Upper lobe of left lung (tissue), 4 donors: ENCODE results near the gene MED12.

Experiments used
- CTCF ChIP-seq, 6 experiments: fragments of 450-650 bp in 4 of 6; fragments of 200-600 bp in 2 of 6; sonication (generic) in 2 of 6; IDR thresholded peaks; one replicate each; pipeline ENCODE4 v1.5.1; 2016 to 2019; ENCODE audit warnings: antibody characterized with exemption in 6 of 6
- EP300 ChIP-seq, 4 donors: sonication (generic); formaldehyde crosslinking; IDR thresholded peaks; one replicate each; pipeline ENCODE4 v1.5.1; 2017; ENCODE audit warnings: antibody characterized with exemption in 4 of 4, control low read depth in 2 of 4
- POLR2A ChIP-seq, 4 donors: fragments of 450-650 bp; IDR thresholded peaks; one replicate each; pipeline ENCODE4 v1.5.1; 2016 to 2017; ENCODE audit warnings: antibody characterized with exemption in 4 of 4, mild to moderate bottlenecking in 2 of 4
- POLR2AphosphoS5 ChIP-seq, 2 donors: sonication (generic); formaldehyde crosslinking; IDR thresholded peaks; one replicate each; pipeline ENCODE4 v1.5.1; 2017; ENCODE audit warnings: antibody characterized with exemption in 2 of 2

- no peak for TF ChIP-seq EP300 (IDR thresholded peaks at IDR 0.05)
- no peak for TF ChIP-seq CTCF (IDR thresholded peaks at IDR 0.05)
- no peak for TF ChIP-seq POLR2AphosphoS5 (IDR thresholded peaks at IDR 0.05)
- no peak for TF ChIP-seq POLR2A (IDR thresholded peaks at IDR 0.05)
Measured at GRCh38 chrX:71160475-71160874, 42.1 kb downstream of the MED12 start.
